Measurements from ENCODE around the gene LAMA4.

LAMA4 gene

GRCh38 chr6:112221561-112221960 lies 32.8 kb downstream of the LAMA4 start (continued):
- TF ChIP-seq RARB (CRISPR knock-in tag; IDR thresholded peaks at IDR 0.05) (no peak), TCF4 (CRISPR knock-in tag; IDR thresholded peaks at IDR 0.05; ENCODE audit: borderline replicate concordance) (no peak)

- TF ChIP-seq GLIS3 (CRISPR knock-in tag; IDR thresholded peaks at IDR 0.05) (no peak), ZFP3 (CRISPR knock-in tag; IDR thresholded peaks at IDR 0.05) (no peak), ISL1 (CRISPR knock-in tag; IDR thresholded peaks at IDR 0.05) (0 out of 2 replicates have a peak, but pooled peaks have one; percentile 47)
- ATAC-seq: no peak
These were observed 35.8 kb downstream of the LAMA4 start for GRCh38 chr6:112218563-112218962.

- peak; percentile 77 for ATAC-seq
- TF ChIP-seq POU6F1 (CRISPR knock-in tag; IDR thresholded peaks at IDR 0.05; ENCODE audit: borderline replicate concordance, low read depth): no peak
- peak; percentile 64; the same call in 1 of the 2 replicates for TF ChIP-seq PATZ1 (CRISPR knock-in tag; IDR thresholded peaks at IDR 0.05; ENCODE audit: borderline replicate concordance)
- TF ChIP-seq ZC3H10 (CRISPR knock-in tag; IDR thresholded peaks at IDR 0.05): 0 out of 2 replicates have a peak, but pooled peaks have one; percentile 55
- no peak for TF ChIP-seq ZNF8 (CRISPR knock-in tag; IDR thresholded peaks at IDR 0.05)
- TF ChIP-seq CSDC2 (CRISPR knock-in tag; IDR thresholded peaks at IDR 0.05): 0 out of 2 replicates have a peak, but pooled peaks have one; percentile 59
- TF ChIP-seq TCF4 (CRISPR knock-in tag; IDR thresholded peaks at IDR 0.05; ENCODE audit: borderline replicate concordance): peak; percentile 48; the same call in 1 of the 2 replicates
- no peak for TF ChIP-seq BACH2 (CRISPR knock-in tag; IDR thresholded peaks at IDR 0.05; ENCODE audit: borderline replicate concordance)
- peak; percentile 95 for TF ChIP-seq ISL1 (CRISPR knock-in tag; IDR thresholded peaks at IDR 0.05)
- 0 out of 2 replicates have a peak, but pooled peaks have one; percentile 16 for TF ChIP-seq CREB5 (CRISPR knock-in tag; IDR thresholded peaks at IDR 0.05; ENCODE audit: low read depth)
These were observed 37.5 kb downstream of the LAMA4 start for GRCh38 chr6:112216662-112217551.

GRCh38 chr6:112215488-112216284 lies 38.7 kb downstream of the LAMA4 start:
- TF ChIP-seq ZNF70 (CRISPR knock-in tag; IDR thresholded peaks at IDR 0.05) (no peak), SNAI2 (CRISPR knock-in tag; IDR thresholded peaks at IDR 0.05) (no peak), OSR1 (CRISPR knock-in tag; IDR thresholded peaks at IDR 0.05) (no peak), PPARA (CRISPR knock-in tag; IDR thresholded peaks at IDR 0.05; ENCODE audit: borderline replicate concordance) (no peak), POU6F1 (CRISPR knock-in tag; IDR thresholded peaks at IDR 0.05; ENCODE audit: borderline replicate concordance, low read depth) (no peak), ZC3H10 (CRISPR knock-in tag; IDR thresholded peaks at IDR 0.05) (no peak), ARNTL (CRISPR knock-in tag; IDR thresholded peaks at IDR 0.05; ENCODE audit: borderline replicate concordance, low read depth) (no peak), ISL1 (CRISPR knock-in tag; IDR thresholded peaks at IDR 0.05) (no peak), PATZ1 (CRISPR knock-in tag; IDR thresholded peaks at IDR 0.05; ENCODE audit: borderline replicate concordance) (no peak), TSHZ2 (CRISPR knock-in tag; IDR thresholded peaks at IDR 0.05) (no peak), RARB (CRISPR knock-in tag; IDR thresholded peaks at IDR 0.05) (no peak), BACH2 (CRISPR knock-in tag; IDR thresholded peaks at IDR 0.05; ENCODE audit: borderline replicate concordance) (no peak), ZNF565 (CRISPR knock-in tag; conservative IDR thresholded peaks at IDR 0.05; ENCODE audit: low read depth) (no peak), GLIS3 (CRISPR knock-in tag; IDR thresholded peaks at IDR 0.05) (no peak)
- ATAC-seq: no peak

Measured in SK-N-SH treated with all-trans-retinoic acid at 6 μM for 48 hours (cell line).